WTC11 (cell line): ENCODE data around the gene DHRS7B. TPM values are rescaled to one million over a fixed set of nuclear protein-coding genes. Genes with fewer than 3 reads are reported as not detected.

Experiments used
- ATAC-seq: fragments of 200-7000 bp; cut with Tn5 transposase; 2 replicates; pipeline ENCODE4 v1.10.0; 2021; ENCODE audit warnings: mild to moderate bottlenecking, moderate library complexity
- CTCF ChIA-PET: fragments of 300-600 bp; sonication (Branson Sonifier 250); formaldehyde crosslinking; loops from one replicate; lab custom pipeline; 2021; ENCODE audit warnings: antibody characterized with exemption; lab: Charles Lee
- POLR2A ChIA-PET: fragments of 350-600 bp; sonication (Branson Sonifier 250); formaldehyde crosslinking; loops from one replicate; lab custom pipeline; 2021; ENCODE audit warnings: antibody characterized with exemption; lab: Charles Lee
- DNase-seq: peaks from one replicate; pipeline ENCODE4 v3.0.0; 2021; ENCODE audit warnings: low spot score
- H3K27ac Mint-ChIP-seq: 2 replicates; pipeline ENCODE4 v1.8.0; 2021; ENCODE audit warnings: mixed read lengths
- H3K27me3 Mint-ChIP-seq: 2 replicates; pipeline ENCODE4 v1.8.0; 2021; ENCODE audit warnings: low read depth, mild to moderate bottlenecking, moderate library complexity, mixed read lengths
- H3K36me3 Mint-ChIP-seq: 2 replicates; pipeline ENCODE4 v1.8.0; 2021; ENCODE audit warnings: mixed read lengths
- H3K4me1 Mint-ChIP-seq: 2 replicates; pipeline ENCODE4 v1.8.0; 2022; ENCODE audit warnings: mixed read lengths
- H3K4me3 Mint-ChIP-seq: 2 replicates; pipeline ENCODE4 v1.8.0; 2021; ENCODE audit warnings: mild to moderate bottlenecking, moderate library complexity, mixed read lengths
- H3K9me3 Mint-ChIP-seq: 2 replicates; pipeline ENCODE4 v1.8.0; 2021; ENCODE audit warnings: mixed read lengths
- ATF1 ChIP-seq: sonication (generic); formaldehyde crosslinking; IDR thresholded peaks from 2 replicates; pipeline ENCODE4 v1.8.1; 2023; ENCODE audit warnings: mild to moderate bottlenecking, moderate library complexity, missing genetic modification reagents
- ATF2 ChIP-seq: sonication (generic); formaldehyde crosslinking; IDR thresholded peaks from 2 replicates; pipeline ENCODE4 v1.8.1; 2022; ENCODE audit warnings: low read depth, missing genetic modification reagents, borderline replicate concordance
- ERG ChIP-seq: fragments of 250-450 bp; sonication (Bioruptor Pico); IDR thresholded peaks from 2 replicates; pipeline ENCODE4 v1.8.0; 2021; ENCODE audit warnings: mild to moderate bottlenecking
- GABPB1 ChIP-seq: sonication (generic); formaldehyde crosslinking; IDR thresholded peaks from 2 replicates; pipeline ENCODE4 v1.8.1; 2023; ENCODE audit warnings: mild to moderate bottlenecking, missing genetic modification reagents
- GRHL2 ChIP-seq: fragments of 250-450 bp; sonication (Bioruptor Pico); IDR thresholded peaks from 2 replicates; pipeline ENCODE4 v1.8.0; 2022; ENCODE audit warnings: mild to moderate bottlenecking, moderate library complexity; ENCODE audit not compliant: insufficient replicate concordance, severe bottlenecking
- HMGXB4 ChIP-seq: sonication (generic); formaldehyde crosslinking; IDR thresholded peaks from 2 replicates; pipeline ENCODE4 v1.8.1; 2023; ENCODE audit warnings: mild to moderate bottlenecking, moderate library complexity, missing genetic modification reagents
- NFE2L1 ChIP-seq: sonication (generic); formaldehyde crosslinking; IDR thresholded peaks from 2 replicates; pipeline ENCODE4 v1.8.1; 2023; ENCODE audit warnings: missing genetic modification reagents
- OVOL2 ChIP-seq: fragments of 250-450 bp; sonication (Bioruptor Pico); IDR thresholded peaks from 2 replicates; pipeline ENCODE4 v1.9.0; 2021; ENCODE audit warnings: mild to moderate bottlenecking, borderline replicate concordance
- SOX15 ChIP-seq: fragments of 250-450 bp; sonication (Bioruptor Pico); IDR thresholded peaks from 2 replicates; pipeline ENCODE4 v1.9.0; 2021; ENCODE audit warnings: mild to moderate bottlenecking
- SP1 ChIP-seq: sonication (generic); formaldehyde crosslinking; conservative IDR thresholded peaks from 2 replicates; pipeline ENCODE4 v1.8.1; 2022; ENCODE audit warnings: missing genetic modification reagents
- ZNF396 ChIP-seq: fragments of 250-450 bp; sonication (Bioruptor Pico); IDR thresholded peaks from 2 replicates; pipeline ENCODE4 v1.8.0; 2021; ENCODE audit warnings: mild to moderate bottlenecking, moderate library complexity, borderline replicate concordance
- total RNA-seq: library from RNA; stranded (reverse); gene quantifications from 3 replicates; pipeline ENCODE4 v1.2.3, GENCODE V29; 2021
- TF ChIP-seq, protein P1 (sequence below): sonication (generic); formaldehyde crosslinking; IDR thresholded peaks from 2 replicates; pipeline ENCODE4 v1.8.1; 2023; ENCODE audit warnings: mild to moderate bottlenecking, missing genetic modification reagents, moderate library complexity
- TF ChIP-seq, protein P2 (sequence below): sonication (generic); formaldehyde crosslinking; IDR thresholded peaks from 2 replicates; pipeline ENCODE4 v1.8.0; 2022; ENCODE audit warnings: mild to moderate bottlenecking, missing genetic modification reagents
- TF ChIP-seq, protein P3 (sequence below): sonication (generic); formaldehyde crosslinking; IDR thresholded peaks from 2 replicates; pipeline ENCODE4 v1.8.1; 2023; ENCODE audit warnings: mild to moderate bottlenecking, missing genetic modification reagents
- TF ChIP-seq, protein P4 (sequence below): sonication (generic); formaldehyde crosslinking; IDR thresholded peaks from 2 replicates; pipeline ENCODE4 v1.8.1; 2022; ENCODE audit warnings: low read depth, mild to moderate bottlenecking, moderate library complexity, missing genetic modification reagents, borderline replicate concordance

The DHRS7B gene
- total RNA-seq, 1 experiment from 2014 or later = 15.6 TPM

- TF ChIP-seq, protein P1, sequence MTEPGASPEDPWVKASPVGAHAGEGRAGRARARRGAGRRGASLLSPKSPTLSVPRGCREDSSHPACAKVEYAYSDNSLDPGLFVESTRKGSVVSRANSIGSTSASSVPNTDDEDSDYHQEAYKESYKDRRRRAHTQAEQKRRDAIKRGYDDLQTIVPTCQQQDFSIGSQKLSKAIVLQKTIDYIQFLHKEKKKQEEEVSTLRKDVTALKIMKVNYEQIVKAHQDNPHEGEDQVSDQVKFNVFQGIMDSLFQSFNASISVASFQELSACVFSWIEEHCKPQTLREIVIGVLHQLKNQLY (CRISPR knock-in tag) = no peak
- no peak for TF ChIP-seq NFE2L1
These were observed 44.7 kb downstream of the DHRS7B start (continued) for GRCh38 chr17:21171309-21171922.

DNA sequence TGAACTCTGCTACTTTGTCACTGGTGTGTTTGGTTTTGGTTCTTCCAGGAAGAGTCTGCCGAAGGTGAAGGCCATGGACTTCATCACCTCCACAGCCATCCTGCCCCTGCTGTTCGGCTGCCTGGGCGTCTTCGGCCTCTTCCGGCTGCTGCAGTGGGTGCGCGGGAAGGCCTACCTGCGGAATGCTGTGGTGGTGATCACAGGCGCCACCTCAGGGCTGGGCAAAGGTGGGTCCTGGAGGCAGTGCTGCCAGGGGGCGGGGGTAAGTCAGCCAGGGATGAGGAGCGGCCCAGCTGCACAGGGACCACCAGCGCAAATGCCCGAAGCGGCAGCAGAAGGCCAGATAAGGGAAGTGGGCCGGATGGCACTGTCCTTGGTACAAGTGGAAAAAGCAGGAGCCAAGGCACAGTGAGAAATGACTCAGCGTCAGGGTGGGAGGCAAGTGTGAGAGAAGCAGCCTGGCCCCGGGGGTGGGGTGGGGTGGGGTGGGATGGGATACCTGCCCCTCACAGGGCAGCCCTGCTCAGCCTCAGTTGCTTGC, 45.3 kb downstream of the DHRS7B start:
- DNase-seq = no peak
- ChIA-PET CTCF (no interaction called here), POLR2A (no interaction called here)
- Mint-ChIP-seq H3K9me3 (no peaks in the 10 kb centered on the region), H3K27ac (no peak overlapping the region), H3K27me3 (no peaks in the 10 kb centered on the region), H3K4me1 (no peaks in the 10 kb centered on the region), H3K4me3 (no peak overlapping the region), H3K36me3 (peaks cover 12% of the 10 kb centered on the region)
- ATAC-seq = no peak
- TF ChIP-seq, protein P2, sequence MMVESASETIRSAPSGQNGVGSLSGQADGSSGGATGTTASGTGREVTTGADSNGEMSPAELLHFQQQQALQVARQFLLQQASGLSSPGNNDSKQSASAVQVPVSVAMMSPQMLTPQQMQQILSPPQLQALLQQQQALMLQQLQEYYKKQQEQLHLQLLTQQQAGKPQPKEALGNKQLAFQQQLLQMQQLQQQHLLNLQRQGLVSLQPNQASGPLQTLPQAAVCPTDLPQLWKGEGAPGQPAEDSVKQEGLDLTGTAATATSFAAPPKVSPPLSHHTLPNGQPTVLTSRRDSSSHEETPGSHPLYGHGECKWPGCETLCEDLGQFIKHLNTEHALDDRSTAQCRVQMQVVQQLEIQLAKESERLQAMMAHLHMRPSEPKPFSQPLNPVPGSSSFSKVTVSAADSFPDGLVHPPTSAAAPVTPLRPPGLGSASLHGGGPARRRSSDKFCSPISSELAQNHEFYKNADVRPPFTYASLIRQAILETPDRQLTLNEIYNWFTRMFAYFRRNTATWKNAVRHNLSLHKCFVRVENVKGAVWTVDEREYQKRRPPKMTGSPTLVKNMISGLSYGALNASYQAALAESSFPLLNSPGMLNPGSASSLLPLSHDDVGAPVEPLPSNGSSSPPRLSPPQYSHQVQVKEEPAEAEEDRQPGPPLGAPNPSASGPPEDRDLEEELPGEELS (CRISPR knock-in tag) = no peak
- TF ChIP-seq ERG (no peak), SOX15 (no peak), SP1 (CRISPR knock-in tag) (no peak), ATF1 (no peak), ZNF396 (no peak), HMGXB4 (CRISPR knock-in tag) (no peak), GRHL2 (CRISPR knock-in tag) (no peak), GABPB1 (no peak), OVOL2 (no peak), ATF2 (no peak)
- TF ChIP-seq, protein P3, sequence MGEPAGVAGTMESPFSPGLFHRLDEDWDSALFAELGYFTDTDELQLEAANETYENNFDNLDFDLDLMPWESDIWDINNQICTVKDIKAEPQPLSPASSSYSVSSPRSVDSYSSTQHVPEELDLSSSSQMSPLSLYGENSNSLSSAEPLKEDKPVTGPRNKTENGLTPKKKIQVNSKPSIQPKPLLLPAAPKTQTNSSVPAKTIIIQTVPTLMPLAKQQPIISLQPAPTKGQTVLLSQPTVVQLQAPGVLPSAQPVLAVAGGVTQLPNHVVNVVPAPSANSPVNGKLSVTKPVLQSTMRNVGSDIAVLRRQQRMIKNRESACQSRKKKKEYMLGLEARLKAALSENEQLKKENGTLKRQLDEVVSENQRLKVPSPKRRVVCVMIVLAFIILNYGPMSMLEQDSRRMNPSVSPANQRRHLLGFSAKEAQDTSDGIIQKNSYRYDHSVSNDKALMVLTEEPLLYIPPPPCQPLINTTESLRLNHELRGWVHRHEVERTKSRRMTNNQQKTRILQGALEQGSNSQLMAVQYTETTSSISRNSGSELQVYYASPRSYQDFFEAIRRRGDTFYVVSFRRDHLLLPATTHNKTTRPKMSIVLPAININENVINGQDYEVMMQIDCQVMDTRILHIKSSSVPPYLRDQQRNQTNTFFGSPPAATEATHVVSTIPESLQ (CRISPR knock-in tag) = no peak
- TF ChIP-seq, protein P4, sequence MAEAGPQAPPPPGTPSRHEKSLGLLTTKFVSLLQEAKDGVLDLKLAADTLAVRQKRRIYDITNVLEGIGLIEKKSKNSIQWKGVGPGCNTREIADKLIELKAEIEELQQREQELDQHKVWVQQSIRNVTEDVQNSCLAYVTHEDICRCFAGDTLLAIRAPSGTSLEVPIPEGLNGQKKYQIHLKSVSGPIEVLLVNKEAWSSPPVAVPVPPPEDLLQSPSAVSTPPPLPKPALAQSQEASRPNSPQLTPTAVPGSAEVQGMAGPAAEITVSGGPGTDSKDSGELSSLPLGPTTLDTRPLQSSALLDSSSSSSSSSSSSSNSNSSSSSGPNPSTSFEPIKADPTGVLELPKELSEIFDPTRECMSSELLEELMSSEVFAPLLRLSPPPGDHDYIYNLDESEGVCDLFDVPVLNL (CRISPR knock-in tag) = no peak
